Activated CD4-positive, alpha-beta T cell treated with anti-CD3 and anti-CD28 coated beads, Interleukin-2, amount 50 U/mL, for 1 hour (primary cell): ENCODE results near the gene B3GALT6.

Source experiments
- DNase-seq: peaks from one replicate; pipeline ENCODE4 v3.0.0-alpha.2; 2020

Gene B3GALT6

GRCh38 chr1:1202831-1203560, 29.0 kb upstream of the B3GALT6 start:
- peak; percentile 6 for DNase-seq

DNA sequence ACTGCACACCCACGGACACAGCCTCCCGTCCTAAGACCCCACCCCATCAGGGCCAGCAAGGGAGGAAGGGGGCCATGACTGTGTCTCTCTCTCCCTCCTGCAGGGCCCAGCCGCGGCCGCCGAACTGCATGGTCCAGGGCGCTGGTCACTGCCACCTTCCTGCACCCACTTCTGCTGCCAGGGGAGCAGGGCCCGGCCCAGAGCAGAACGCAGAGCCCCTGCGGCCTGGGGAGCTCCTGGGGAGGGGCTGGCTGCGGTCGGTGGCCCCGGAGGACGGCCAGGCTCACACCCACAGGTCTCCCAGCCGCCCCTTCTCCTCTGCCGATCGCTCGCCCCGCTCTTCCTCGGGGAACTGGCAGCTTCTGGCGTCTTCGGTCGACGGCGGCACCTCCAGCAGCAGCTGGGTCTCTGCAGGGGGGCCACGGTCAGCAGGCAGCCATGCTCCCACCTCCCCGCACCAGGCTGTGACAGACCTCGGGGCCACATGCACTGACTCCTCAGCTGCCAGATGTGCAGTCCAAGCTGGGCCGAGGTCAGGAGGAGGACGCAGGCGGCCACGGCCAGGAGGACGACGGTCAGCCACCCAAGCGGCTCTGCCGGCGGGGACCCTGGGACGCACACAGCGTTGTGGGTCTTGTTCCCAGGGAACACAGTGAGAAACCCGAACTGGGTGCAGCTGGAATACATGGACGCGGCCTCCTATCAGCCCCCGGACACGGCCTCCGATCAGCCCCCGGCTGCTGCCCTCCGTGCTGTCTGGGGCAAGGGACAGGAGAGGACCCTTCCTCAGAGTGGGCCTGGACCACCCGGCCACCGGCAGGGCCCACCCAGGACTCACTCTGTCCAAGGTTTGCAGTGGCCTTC, 28.2 kb upstream of the B3GALT6 start:
- DNase-seq = no peak

GRCh38 chr1:1204425-1204920, 27.6 kb upstream of the B3GALT6 start:
- DNase-seq = peak; percentile 0

DNA sequence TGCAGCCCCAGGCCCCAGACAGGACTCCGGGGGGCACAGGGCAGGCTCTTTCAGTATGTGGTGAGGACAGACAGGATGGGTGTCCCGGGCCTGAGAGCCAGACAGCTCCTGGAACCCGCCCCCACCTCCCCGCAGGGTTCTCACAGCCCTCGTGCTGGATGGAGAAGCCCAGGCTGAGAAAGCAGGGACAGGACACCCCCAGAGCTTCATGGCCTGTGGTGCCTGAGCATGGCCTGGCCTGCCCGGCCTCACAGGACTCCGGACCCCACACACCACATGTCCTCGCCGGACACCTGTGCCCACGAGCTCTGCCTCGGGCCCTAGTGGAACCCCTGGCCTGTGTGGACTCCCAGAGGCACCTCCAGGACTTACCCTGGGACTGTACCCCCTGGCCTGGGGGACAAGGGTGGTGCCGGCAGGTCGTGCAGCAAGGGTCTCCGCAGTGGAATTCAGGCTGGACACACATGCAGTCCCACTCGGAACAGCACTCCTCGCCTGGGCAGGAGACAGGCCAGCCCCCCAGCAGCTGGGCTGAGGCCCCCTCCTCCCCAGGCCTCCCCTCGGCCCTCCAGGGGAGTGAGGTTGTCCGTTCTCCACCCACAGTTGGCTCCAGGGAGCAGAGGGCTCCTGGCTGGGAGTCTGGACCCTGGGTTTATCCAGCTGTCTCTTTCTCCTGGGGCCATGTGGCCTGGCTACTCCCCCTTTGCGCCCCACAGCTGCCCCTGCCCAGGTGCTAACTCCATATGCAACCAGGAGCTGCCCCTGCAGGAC, 26.9 kb upstream of the B3GALT6 start:
- DNase-seq = peak; percentile 2

DNA sequence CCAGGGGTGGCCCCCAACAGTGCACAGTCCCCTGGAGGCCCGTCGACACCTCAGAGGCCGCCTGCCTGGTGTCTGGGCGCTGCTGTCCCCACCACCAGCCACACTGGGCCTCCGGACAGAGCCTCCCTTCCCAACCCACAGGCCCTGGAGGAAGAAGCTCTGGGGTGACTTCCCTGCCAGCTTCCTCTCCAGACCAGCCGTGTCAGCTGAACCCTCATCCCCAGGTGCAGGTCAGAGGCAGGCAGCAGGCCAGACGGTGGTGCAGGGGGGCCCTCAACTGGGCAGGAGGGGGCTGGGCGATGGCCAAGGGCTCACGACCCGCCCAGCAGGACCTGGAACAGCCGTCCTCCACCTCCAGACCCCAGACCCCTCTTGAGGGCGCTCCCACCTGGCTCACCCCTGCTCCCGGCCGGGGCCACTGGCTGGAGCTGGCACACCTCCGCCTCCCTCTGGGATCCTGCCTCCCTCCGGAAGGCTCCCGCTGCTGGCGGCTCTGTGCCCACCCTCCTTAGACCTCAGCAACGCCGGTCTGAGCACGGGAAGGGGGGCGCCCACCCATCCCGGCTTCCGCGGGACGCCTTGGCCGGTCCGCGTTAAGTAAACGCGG, 26.2 kb upstream of the B3GALT6 start:
- DNase-seq = no peak

GRCh38 chr1:1206376-1206965, 25.6 kb upstream of the B3GALT6 start, which contains the start of gene TNFRSF18:
Gene TNFRSF18 (minus strand): TSS chr1:1206592. CDS start chr1:1206571, 21 bp downstream.
- DNase-seq = peak; percentile 42

GRCh38 chr1:1206966-1207531, 25.0 kb upstream of the B3GALT6 start:
- DNase-seq = no peak

DNA sequence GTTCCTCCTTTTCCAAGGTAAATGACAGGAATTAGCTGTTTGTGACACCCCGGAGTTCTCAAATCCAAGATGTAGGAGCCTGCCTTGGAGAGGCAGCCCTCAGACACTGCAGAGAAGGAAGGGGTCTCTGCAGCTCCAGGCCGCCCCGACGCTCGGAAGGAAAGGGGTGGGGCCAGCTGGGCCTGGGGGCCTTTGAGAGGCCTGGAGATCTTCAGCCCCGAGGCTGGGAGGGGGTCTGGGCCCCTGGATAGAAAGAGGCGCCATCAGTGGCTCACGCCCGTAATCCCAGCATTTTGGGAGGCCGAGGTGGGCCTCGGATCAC, 24.5 kb upstream of the B3GALT6 start:
- no peak for DNase-seq

DNA sequence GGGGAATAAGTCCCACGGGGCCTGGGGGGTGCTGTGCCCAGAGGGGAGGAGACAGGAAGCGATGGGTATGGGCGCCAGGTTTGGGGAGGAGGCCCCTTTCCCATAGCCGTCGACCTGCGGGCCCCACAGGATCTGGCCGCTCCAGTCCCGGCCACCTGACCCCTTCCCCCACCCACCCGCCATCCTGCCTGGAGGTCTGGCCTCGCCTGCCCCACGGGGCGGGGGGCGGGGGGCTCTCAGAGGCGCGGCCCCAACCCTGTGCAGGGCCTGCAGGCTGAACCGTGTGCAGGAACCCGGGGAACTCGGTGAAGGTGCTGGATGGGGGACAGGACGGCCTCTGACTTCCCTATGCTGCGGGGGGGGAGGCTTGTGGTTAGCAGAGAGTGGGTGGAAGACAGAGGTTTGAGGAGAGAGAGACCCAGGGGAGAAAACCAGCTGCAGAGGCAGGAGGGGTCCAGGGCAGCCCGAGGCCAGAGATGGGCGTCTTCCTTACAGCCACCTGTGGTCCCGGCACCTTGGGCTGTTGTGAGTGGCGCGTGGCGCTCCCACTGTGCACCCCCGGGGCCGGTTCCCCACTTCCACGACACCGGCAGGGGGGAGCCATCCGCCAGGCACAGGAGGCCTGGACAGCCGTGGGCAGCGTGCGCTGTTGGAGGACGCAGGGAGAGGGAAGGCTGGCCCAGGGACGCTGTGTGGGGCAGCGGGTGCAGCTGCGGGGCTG, 23.2 kb upstream of the B3GALT6 start:
- DNase-seq = no peak

DNA sequence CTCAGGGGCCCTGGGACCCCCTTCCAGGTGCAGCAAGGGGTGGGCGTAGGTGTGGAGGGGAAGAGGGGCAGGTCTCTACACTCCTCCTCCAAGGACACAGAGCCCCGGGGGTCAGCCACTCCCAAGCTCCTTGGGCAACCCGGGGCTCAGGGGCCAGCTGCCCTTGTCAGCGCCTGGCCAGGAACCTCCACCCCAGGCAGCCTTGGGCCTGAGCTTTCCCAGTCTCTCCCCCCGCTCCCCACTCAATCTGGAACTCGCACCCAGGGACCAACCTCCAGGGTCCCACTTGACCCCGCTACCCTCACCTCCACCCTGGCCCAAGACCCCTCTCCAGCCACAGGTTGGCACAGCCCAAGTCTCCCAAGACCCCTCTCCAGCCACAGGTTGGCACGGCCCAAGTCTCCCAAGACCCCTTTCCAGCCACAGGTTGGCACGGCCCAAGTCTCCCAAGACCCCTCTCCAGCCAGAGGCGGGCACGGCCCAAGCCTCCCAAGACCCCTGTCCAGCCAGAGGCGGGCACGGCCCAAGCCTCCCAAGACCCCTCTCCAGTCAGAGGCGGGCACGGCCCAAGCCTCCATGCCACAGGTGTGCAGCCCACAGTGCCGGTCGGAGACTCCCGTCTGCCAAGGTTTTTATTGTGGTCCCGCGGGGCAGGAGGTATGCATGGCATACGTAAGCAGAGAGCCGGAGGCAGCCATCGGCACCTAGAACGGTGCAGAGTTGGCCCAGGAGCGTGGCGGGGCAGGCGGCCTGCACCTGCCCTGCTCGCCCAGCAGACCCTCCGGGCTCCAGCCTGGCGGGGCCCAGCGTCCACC, 21.1 kb upstream of the B3GALT6 start:
- DNase-seq = no peak

GRCh38 chr1:1211541-1212441, 20.2 kb upstream of the B3GALT6 start:
- no peak for DNase-seq

GRCh38 chr1:1212780-1213344, 19.2 kb upstream of the B3GALT6 start:
- peak; percentile 41 for DNase-seq

GRCh38 chr1:1213345-1214265, 18.4 kb upstream of the B3GALT6 start, which contains the start of gene TNFRSF4:
Gene TNFRSF4 (minus strand): TSS chr1:1214153. CDS start chr1:1214127, 26 bp downstream.
- peak; percentile 31 for DNase-seq

DNA sequence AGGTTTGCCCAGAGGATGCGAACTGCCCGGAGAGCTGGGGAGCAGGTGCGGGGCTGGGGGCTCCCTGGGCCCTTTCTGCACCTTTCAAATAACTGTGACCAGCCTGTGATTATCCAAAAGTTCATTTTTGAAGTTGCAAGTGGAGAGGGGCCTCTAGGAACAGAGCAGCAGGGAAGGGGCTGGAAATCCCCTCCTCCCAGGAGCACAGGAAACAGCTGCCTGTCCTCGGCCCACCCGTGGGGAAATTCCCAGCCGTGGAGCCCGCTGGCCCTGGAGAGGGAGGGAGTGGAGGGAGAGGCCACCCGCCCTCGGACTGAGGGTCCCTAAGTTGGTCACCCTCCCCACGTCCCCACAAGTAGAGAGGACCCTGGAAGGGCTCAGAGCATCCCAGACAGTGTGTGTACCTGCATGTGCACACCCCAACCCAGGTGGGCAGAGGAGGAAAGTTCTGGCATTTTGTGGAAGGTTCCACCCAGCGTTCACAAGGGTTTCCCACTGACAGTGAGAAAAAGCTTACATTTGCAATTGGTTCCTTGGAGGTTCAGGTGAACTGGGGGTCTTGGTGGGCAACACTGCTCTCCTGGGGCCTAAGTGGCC, 16.9 kb upstream of the B3GALT6 start:
- DNase-seq = no peak

DNA sequence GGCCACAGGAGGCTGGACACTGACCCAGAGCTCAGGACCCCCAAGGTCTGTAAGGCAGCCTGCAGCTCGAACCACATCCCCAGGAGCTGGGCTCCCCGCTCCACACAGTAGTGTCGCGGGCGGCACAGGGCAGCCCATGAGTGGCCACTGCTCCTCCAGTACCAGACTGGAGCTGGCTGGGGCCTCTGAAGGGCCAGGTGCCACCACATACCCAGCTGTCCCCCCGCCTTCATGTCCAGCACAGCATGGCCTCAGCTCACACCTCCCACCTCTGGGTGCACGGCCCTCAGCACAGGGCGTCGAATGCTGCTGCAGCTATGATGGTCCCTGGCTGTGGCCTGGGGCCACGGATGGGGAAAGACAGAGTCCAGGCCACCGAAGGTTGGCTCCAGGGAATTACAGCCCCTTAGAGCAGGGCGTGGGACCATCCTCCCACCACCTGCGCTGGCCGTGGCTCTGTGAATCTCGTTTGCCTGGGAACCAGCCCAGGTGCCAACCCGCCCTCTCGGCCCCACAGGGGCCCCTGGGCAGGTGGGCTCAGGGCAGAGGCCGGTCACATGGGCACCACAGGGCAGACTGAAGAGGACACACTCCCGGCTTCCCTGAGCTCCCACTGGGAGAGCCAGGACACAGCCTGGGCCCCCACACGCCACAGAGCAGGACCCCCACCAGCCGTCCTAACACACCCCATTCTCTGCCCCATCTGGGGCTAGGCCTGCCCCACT, 16.0 kb upstream of the B3GALT6 start:
- DNase-seq = no peak
